H9 (cell line): ENCODE data around the gene MAPK7. TPM values are rescaled to one million over a fixed set of nuclear protein-coding genes. Genes with fewer than 3 reads are reported as not detected.
A peak's percentile ranks its signal among the peaks of the same experiment; 100 is the strongest.

ENCODE experiments used
- DNase-seq: peaks from one replicate; pipeline ENCODE4 v3.0.0-alpha.2; 2017
- H2AFZ ChIP-seq: one replicate; pipeline ENCODE4 v1.6.1; 2013; ENCODE audit warnings: mild to moderate bottlenecking, low read length, control low read depth, moderate library complexity
- H2AK5ac ChIP-seq: 2 replicates; pipeline ENCODE4 v1.6.1; 2013; ENCODE audit warnings: low read length, control low read depth, mixed read lengths; ENCODE audit not compliant: insufficient read length
- H2BK120ac ChIP-seq: one replicate; pipeline ENCODE4 v1.6.1; 2013; ENCODE audit warnings: low read depth, mild to moderate bottlenecking, low read length, control low read depth, inconsistent platforms; ENCODE audit not compliant: poor library complexity, severe bottlenecking
- H2BK12ac ChIP-seq: 2 replicates; pipeline ENCODE4 v1.6.1; 2013; ENCODE audit warnings: low read length, control low read depth, mixed read lengths, low read depth; ENCODE audit not compliant: insufficient read length
- H2BK15ac ChIP-seq: 2 replicates; pipeline ENCODE4 v1.6.1; 2013; ENCODE audit warnings: low read depth, low read length, control low read depth
- H2BK20ac ChIP-seq: one replicate; pipeline ENCODE4 v1.6.1; 2013; ENCODE audit warnings: low read depth, mild to moderate bottlenecking, low read length, control low read depth, inconsistent platforms; ENCODE audit not compliant: poor library complexity, severe bottlenecking
- H2BK5ac ChIP-seq: 2 replicates; pipeline ENCODE4 v1.6.1; 2013; ENCODE audit warnings: low read length, control low read depth, mixed read lengths; ENCODE audit not compliant: insufficient read length
- H3K14ac ChIP-seq: 2 replicates; pipeline ENCODE4 v1.6.1; 2013; ENCODE audit warnings: low read length, control low read depth; ENCODE audit not compliant: insufficient read depth
- H3K18ac ChIP-seq: 2 replicates; pipeline ENCODE4 v1.6.1; 2013; ENCODE audit warnings: low read depth, mild to moderate bottlenecking, mixed read lengths, low read length, control low read depth; ENCODE audit not compliant: insufficient read length
- H3K23ac ChIP-seq: 2 replicates; pipeline ENCODE4 v1.6.1; 2013; ENCODE audit warnings: low read length, control low read depth, mixed read lengths, low read depth; ENCODE audit not compliant: insufficient read length
- H3K23me2 ChIP-seq: 2 replicates; pipeline ENCODE4 v1.6.1; 2013; ENCODE audit warnings: low read depth, mild to moderate bottlenecking, mixed read lengths, low read length, control low read depth; ENCODE audit not compliant: insufficient read length, poor library complexity, severe bottlenecking
- H3K27ac ChIP-seq: 2 replicates; pipeline ENCODE4 v1.5.1; 2013; ENCODE audit warnings: low read length, control low read depth, mixed read lengths, low read depth; ENCODE audit not compliant: insufficient read length
- H3K27me3 ChIP-seq: 2 replicates; pipeline ENCODE4 v1.6.1; 2013; ENCODE audit warnings: low read length, control low read depth, inconsistent platforms; ENCODE audit not compliant: insufficient read depth
- H3K4ac ChIP-seq: 2 replicates; pipeline ENCODE4 v1.6.1; 2013; ENCODE audit warnings: low read depth, mild to moderate bottlenecking, control low read depth, inconsistent platforms, low read length, moderate library complexity
- H3K4me1 ChIP-seq: 2 replicates; pipeline ENCODE4 v1.6.1; 2013; ENCODE audit warnings: low read length, control low read depth, inconsistent platforms; ENCODE audit not compliant: insufficient read depth
- H3K4me2 ChIP-seq: 2 replicates; pipeline ENCODE4 v1.6.1; 2013; ENCODE audit warnings: low read length, control low read depth, mixed read lengths; ENCODE audit not compliant: insufficient read length, insufficient read depth
- H3K56ac ChIP-seq: 2 replicates; pipeline ENCODE4 v1.6.1; 2013; ENCODE audit warnings: low read depth, mild to moderate bottlenecking, mixed read lengths, low read length, control low read depth; ENCODE audit not compliant: insufficient read length
- H3K79me1 ChIP-seq: 2 replicates; pipeline ENCODE4 v1.6.1; 2013; ENCODE audit warnings: low read depth, mild to moderate bottlenecking, moderate library complexity, low read length, control low read depth, inconsistent platforms; ENCODE audit not compliant: insufficient read depth, poor library complexity, severe bottlenecking
- H3K79me2 ChIP-seq: 2 replicates; pipeline ENCODE4 v1.6.1; 2013; ENCODE audit warnings: low read length, control low read depth, inconsistent platforms; ENCODE audit not compliant: insufficient read depth
- H3K9ac ChIP-seq: 2 replicates; pipeline ENCODE4 v1.6.1; 2013; ENCODE audit warnings: low read length, control low read depth, mixed read lengths; ENCODE audit not compliant: insufficient read length; ENCODE audit errors: extremely low read depth
- H3K9me3 ChIP-seq: one replicate; pipeline ENCODE4 v1.6.1; 2013; ENCODE audit warnings: low read depth, low read length, inconsistent platforms; ENCODE audit not compliant: control insufficient read depth
- H3T11ph ChIP-seq: one replicate; pipeline ENCODE4 v1.6.1; 2013; ENCODE audit warnings: mild to moderate bottlenecking, low read length, control low read depth, inconsistent platforms
- H4K20me1 ChIP-seq: one replicate; pipeline ENCODE4 v1.6.1; 2013; ENCODE audit not compliant: control insufficient read depth, insufficient read length, insufficient read depth
- H4K5ac ChIP-seq: 2 replicates; pipeline ENCODE4 v1.6.1; 2013; ENCODE audit warnings: low read depth, mild to moderate bottlenecking, mixed read lengths, low read length, control low read depth; ENCODE audit not compliant: insufficient read length
- H4K8ac ChIP-seq: replicated peaks from 2 replicates; pipeline ENCODE4 v1.6.1; 2013; ENCODE audit warnings: low read length, control low read depth, mixed read lengths, low read depth; ENCODE audit not compliant: insufficient read length
- H4K91ac ChIP-seq: 2 replicates; pipeline ENCODE4 v1.6.1; 2013; ENCODE audit warnings: low read depth, mild to moderate bottlenecking, moderate library complexity, mixed read lengths, low read length, control low read depth; ENCODE audit not compliant: insufficient read length
- H3K27ac Mint-ChIP-seq, 3 experiments: 2 replicates in 2 of 3; 3 replicates in 1 of 3; pipeline ENCODE4 v1.8.0; 2020 to 2021; ENCODE audit warnings: mixed read lengths in 3 of 3, mild to moderate bottlenecking in 1 of 3, moderate library complexity in 1 of 3
- H3K27me3 Mint-ChIP-seq: 2 replicates; pipeline ENCODE4 v1.8.0; 2021; ENCODE audit warnings: low read depth, mild to moderate bottlenecking, moderate library complexity, mixed read lengths
- H3K36me3 Mint-ChIP-seq, 3 experiments: 2 replicates in 2 of 3; 3 replicates in 1 of 3; pipeline ENCODE4 v1.8.0; 2020 to 2021; ENCODE audit warnings: low read depth in 3 of 3, mixed read lengths in 3 of 3; ENCODE audit not compliant: insufficient read depth in 1 of 3
- H3K4me1 Mint-ChIP-seq, 2 experiments: 2 replicates each; pipeline ENCODE4 v1.8.0; 2020; ENCODE audit warnings: mixed read lengths in 2 of 2
- H3K4me3 Mint-ChIP-seq, 2 experiments: 2 replicates in 1 of 2; 3 replicates in 1 of 2; pipeline ENCODE4 v1.8.0; 2020 to 2021; ENCODE audit warnings: mild to moderate bottlenecking in 2 of 2, mixed read lengths in 2 of 2, moderate library complexity in 1 of 2
- H3K9me3 Mint-ChIP-seq, 2 experiments: 2 replicates in 1 of 2; 3 replicates in 1 of 2; pipeline ENCODE4 v1.8.0; 2020; ENCODE audit warnings: mild to moderate bottlenecking in 2 of 2, mixed read lengths in 2 of 2, moderate library complexity in 1 of 2
- WGBS: extraction: QIAGEN DNeasy Blood & Tissue Kit; methylation state at CpG from one replicate; pipeline ENCODE4 v1.1.7; 2013; ENCODE audit warnings: missing lambda C conversion rate, low lambda C conversion rate, mixed read lengths; ENCODE audit not compliant: insufficient read length; ENCODE audit errors: extremely low coverage; 5-methylcytosine and 5-hydroxymethylcytosine counted together
- total RNA-seq: library from RNA; stranded (reverse); gene quantifications from 2 replicates; pipeline ENCODE4 v1.2.1, GENCODE V29; 2021
- TF ChIP-seq, protein P1 (sequence below): fragments of 200-600 bp; sonication (generic); conservative IDR thresholded peaks from 3 replicates; pipeline ENCODE4 v1.8.0; 2021; ENCODE audit warnings: antibody characterized with exemption, mild to moderate bottlenecking

MAPK7 gene
- total RNA-seq, 1 experiment from 2014 or later = 43.8 TPM

DNA sequence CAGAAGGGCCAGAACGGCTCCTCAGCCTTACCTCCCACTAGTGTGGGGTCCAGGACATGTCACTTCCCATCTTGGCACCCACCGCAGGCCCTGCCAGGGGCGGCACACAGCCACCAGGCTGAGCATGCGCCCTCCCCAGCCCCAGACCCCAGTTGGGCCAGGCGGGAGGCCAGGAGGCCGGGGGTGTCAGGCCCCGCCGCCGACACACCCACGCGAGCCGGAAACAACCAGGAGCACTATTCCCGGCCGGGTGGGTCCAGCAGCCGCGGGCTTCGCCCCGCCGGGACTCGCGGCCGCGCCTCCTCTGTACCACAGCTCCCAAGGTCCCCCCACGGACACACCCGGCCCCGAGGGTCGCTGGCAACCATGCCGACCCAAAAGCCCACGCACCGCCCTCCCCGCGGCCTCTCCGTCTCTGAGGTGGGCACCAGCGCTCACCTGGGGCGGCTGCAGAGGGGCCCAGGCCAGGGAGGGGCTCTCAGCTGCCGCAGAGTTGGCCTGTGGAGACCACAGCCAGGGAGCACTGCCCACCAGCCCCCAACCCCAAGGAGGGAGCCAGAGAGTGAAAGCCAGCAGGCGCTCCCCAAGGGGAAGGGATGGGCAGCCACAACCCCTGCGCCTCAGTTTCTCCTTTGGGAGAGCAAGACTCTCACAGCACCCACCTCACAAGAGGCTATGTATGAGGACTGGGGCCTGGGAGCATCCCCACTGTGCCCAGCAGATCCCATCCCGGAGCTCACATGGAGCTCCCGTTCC is 33.8 kb upstream of the MAPK7 start:
- H4K91ac ChIP-seq = no peak overlapping the region
- no peak overlapping the region for H2BK20ac ChIP-seq
- no peaks in the 10 kb centered on the region for H4K20me1 ChIP-seq
- no peaks in the 10 kb centered on the region for H3K27me3 ChIP-seq
- H3K9me3 Mint-ChIP-seq = no peaks in the 10 kb centered on the region
- H3K18ac ChIP-seq = no peak overlapping the region
- H3K23ac ChIP-seq = no peak overlapping the region
- H3K4me1 Mint-ChIP-seq = peaks cover 13 to 20% of the 10 kb centered on the region in 2 experiments
- H3K9ac ChIP-seq = no peak overlapping the region
- H3K27me3 Mint-ChIP-seq = no peaks in the 10 kb centered on the region
- no peaks in the 10 kb centered on the region for H3K9me3 ChIP-seq
- peaks cover 6 to 17% (median 11%) of the 10 kb centered on the region in 3 experiments; a peak in 6 of 7 replicates for H3K36me3 Mint-ChIP-seq
- no peak overlapping the region for H4K5ac ChIP-seq
- H3K4me1 ChIP-seq = peaks cover 3% of the 10 kb centered on the region; the same call in 1 of the 2 replicates
- no peak overlapping the region for H2BK5ac ChIP-seq
- DNase-seq = peak; percentile 29
- no peak overlapping the region for H3T11ph ChIP-seq
- H2AFZ ChIP-seq = no peak overlapping the region
- no peak overlapping the region for H3K56ac ChIP-seq
- H3K4ac ChIP-seq = no peak overlapping the region
- no peak overlapping the region for H2AK5ac ChIP-seq
- WGBS = no CpG with 5 or more reads among the region's 40 CpGs
- H3K27ac ChIP-seq = no peak overlapping the region
- H3K14ac ChIP-seq = no peak overlapping the region
- H3K27ac Mint-ChIP-seq = peak overlapping the region in 2 of 3 experiments; percentile 59 to 70; a peak in 1 of 7 replicates
- H3K23me2 ChIP-seq = no peaks in the 10 kb centered on the region
- H2BK15ac ChIP-seq = no peak overlapping the region
- H4K8ac ChIP-seq = no peak overlapping the region
- TF ChIP-seq, protein P1, sequence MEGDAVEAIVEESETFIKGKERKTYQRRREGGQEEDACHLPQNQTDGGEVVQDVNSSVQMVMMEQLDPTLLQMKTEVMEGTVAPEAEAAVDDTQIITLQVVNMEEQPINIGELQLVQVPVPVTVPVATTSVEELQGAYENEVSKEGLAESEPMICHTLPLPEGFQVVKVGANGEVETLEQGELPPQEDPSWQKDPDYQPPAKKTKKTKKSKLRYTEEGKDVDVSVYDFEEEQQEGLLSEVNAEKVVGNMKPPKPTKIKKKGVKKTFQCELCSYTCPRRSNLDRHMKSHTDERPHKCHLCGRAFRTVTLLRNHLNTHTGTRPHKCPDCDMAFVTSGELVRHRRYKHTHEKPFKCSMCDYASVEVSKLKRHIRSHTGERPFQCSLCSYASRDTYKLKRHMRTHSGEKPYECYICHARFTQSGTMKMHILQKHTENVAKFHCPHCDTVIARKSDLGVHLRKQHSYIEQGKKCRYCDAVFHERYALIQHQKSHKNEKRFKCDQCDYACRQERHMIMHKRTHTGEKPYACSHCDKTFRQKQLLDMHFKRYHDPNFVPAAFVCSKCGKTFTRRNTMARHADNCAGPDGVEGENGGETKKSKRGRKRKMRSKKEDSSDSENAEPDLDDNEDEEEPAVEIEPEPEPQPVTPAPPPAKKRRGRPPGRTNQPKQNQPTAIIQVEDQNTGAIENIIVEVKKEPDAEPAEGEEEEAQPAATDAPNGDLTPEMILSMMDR = no peak
- no peak overlapping the region for H3K4me2 ChIP-seq
- H3K4me3 Mint-ChIP-seq = no peak overlapping the region
- H3K79me1 ChIP-seq = no peaks in the 10 kb centered on the region
- no peak overlapping the region for H2BK12ac ChIP-seq
- H2BK120ac ChIP-seq = no peak overlapping the region
- H3K79me2 ChIP-seq = no peaks in the 10 kb centered on the region
